Measurements from ENCODE around the gene LLGL2.

- no peak for TF ChIP-seq CTCF (IDR thresholded peaks at IDR 0.05; ENCODE audit: low read depth, low read length, poor library complexity, severe bottlenecking)
- TF ChIP-seq EZH2phosphoT487 (IDR thresholded peaks at IDR 0.05; ENCODE audit: borderline replicate concordance, low read length) = no peak
Measured at GRCh38 chr17:75506888-75507287, 18.6 kb upstream of the LLGL2 start.
